ENCODE data around the gene CASS4. TPM values are rescaled to one million over a fixed set of nuclear protein-coding genes. Genes with fewer than 3 reads are reported as not detected.

The CASS4 gene
- total RNA-seq, 2 experiments from 2014 or later = 3.5 to 3.7 TPM

DNA sequence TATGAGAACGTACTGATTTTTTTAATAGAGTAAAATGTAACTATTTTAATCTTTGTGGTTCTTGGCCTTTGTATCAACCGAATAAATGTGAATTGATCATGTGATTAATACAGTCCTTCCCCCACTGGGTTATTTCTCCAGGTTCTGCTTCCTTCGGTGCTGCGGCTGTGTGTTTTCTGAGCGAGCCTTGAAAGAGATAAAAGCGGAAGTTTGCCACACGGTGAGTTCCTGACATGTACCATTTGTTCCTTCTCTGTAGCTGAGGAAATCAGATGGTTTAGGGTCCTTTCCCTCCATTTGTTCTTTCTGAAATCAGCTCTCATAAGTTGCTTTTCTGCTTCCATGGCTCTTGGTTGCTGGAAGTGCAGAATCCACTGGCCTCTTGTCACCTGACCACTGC lies 71.9 kb downstream of the CASS4 start:
- no peak for DNase-seq
- H3K4me1 Mint-ChIP-seq (ENCODE audit: low read depth) = peaks cover 25% of the 10 kb centered on the region
- no peak overlapping the region for H3K4me3 Mint-ChIP-seq
- no peak for ATAC-seq
- H3K36me3 Mint-ChIP-seq (ENCODE audit: low read depth) = peaks cover 55% of the 10 kb centered on the region
- H3K27ac Mint-ChIP-seq = peak overlapping the region; percentile 75
- ChIA-PET CTCF (interaction anchor here (1.0 to 1.4 kb wide), 2 partner anchors 11 to 86 kb away, joined by 3 to 4 read pairs; no protein-coding TSS in a partner anchor), POLR2A (no interaction called here)
- H3K9me3 Mint-ChIP-seq = no peaks in the 10 kb centered on the region
- intact Hi-C loops (cut with micrococcal nuclease) = no loop called here
- no peaks in the 10 kb centered on the region for H3K27me3 Mint-ChIP-seq
- no peak for TF ChIP-seq CTCF (IDR thresholded peaks at IDR 0.05)

DNA sequence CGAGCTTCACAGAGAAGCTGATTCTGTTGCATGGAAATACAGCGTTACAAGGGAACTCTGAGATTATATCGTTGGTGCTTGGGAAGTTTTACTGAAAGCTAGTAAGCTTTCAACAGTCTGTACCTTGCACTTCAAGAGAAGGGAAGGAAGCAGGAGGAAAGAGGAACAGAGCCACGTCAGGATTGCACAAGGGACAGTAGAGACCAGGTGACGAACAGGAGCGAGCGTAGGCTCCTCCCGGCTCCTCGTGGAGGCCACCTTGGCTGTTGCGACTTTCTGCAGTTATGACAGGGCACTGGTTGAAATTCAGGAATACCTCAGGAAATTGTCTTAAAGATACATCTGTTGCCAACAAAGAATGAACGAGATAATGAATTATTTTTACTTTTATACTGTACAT lies 75.2 kb downstream of the CASS4 start:
- ChIA-PET CTCF (no interaction called here), POLR2A (no interaction called here)
- TF ChIP-seq CTCF (IDR thresholded peaks at IDR 0.05) = no peak
- no peak for DNase-seq
- H3K27ac Mint-ChIP-seq = no peak overlapping the region
- no peaks in the 10 kb centered on the region for H3K27me3 Mint-ChIP-seq
- intact Hi-C loops (cut with micrococcal nuclease) = no loop called here
- H3K36me3 Mint-ChIP-seq (ENCODE audit: low read depth) = peaks cover 49% of the 10 kb centered on the region
- no peak overlapping the region for H3K4me3 Mint-ChIP-seq
- no peak for ATAC-seq
- H3K9me3 Mint-ChIP-seq = no peaks in the 10 kb centered on the region
- H3K4me1 Mint-ChIP-seq (ENCODE audit: low read depth) = peaks cover 22% of the 10 kb centered on the region

- ATAC-seq = no peak
- Mint-ChIP-seq H3K27ac (no peak overlapping the region), H3K36me3 (ENCODE audit: low read depth) (peaks cover 50% of the 10 kb centered on the region), H3K27me3 (no peaks in the 10 kb centered on the region), H3K4me1 (ENCODE audit: low read depth) (peaks cover 12% of the 10 kb centered on the region), H3K9me3 (no peaks in the 10 kb centered on the region), H3K4me3 (no peak overlapping the region)
- ChIA-PET CTCF (no interaction called here), POLR2A (no interaction called here)
- TF ChIP-seq CTCF (IDR thresholded peaks at IDR 0.05) = no peak
- no peak for DNase-seq
- intact Hi-C loops (cut with micrococcal nuclease) = no loop called here
These were observed 76.5 kb downstream of the CASS4 start for GRCh38 chr20:56488566-56488965.

- POLR2A ChIA-PET = no interaction called here
- CTCF ChIA-PET = no interaction called here
- Mint-ChIP-seq H3K4me3 (no peak overlapping the region), H3K4me1 (ENCODE audit: low read depth) (no peaks in the 10 kb centered on the region), H3K9me3 (no peaks in the 10 kb centered on the region), H3K27ac (no peak overlapping the region), H3K36me3 (ENCODE audit: low read depth) (peaks cover 21% of the 10 kb centered on the region), H3K27me3 (no peaks in the 10 kb centered on the region)
- intact Hi-C loops (cut with micrococcal nuclease) = no loop called here
- no peak for DNase-seq
- TF ChIP-seq CTCF (IDR thresholded peaks at IDR 0.05) = no peak
- no peak for ATAC-seq
These were observed 89.1 kb downstream of the CASS4 start for GRCh38 chr20:56501116-56501515.

DNA sequence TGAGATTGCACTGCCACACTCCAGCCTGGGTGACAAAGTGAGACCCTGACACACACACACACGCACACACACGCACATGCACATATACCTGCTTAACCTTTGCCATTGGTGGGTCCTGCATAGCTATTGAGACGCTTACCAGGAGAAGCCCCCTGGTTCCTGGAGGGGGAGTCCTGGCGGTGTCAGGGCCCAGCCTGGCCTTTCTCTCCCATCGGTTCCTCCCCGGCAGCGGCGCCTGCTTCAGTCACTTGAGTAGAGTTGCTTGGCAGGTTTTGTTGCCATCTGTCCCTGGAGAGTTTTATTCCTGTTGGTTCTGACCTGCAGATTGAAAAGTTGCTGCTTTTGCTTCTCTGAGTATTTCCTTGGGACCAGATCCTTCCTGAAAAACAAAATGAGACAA lies 91.9 kb downstream of the CASS4 start:
- no peak overlapping the region for H3K4me3 Mint-ChIP-seq
- no peaks in the 10 kb centered on the region for H3K27me3 Mint-ChIP-seq
- CTCF ChIA-PET = interaction anchor here (0.6 to 1.8 kb wide), 4 partner anchors 12 to 103 kb away, joined by 3 to 4 read pairs (median 3); no protein-coding TSS in a partner anchor
- H3K27ac Mint-ChIP-seq = no peak overlapping the region
- intact Hi-C loops (cut with micrococcal nuclease) = no loop called here
- H3K4me1 Mint-ChIP-seq (ENCODE audit: low read depth) = no peaks in the 10 kb centered on the region
- ATAC-seq (no peak), DNase-seq (no peak)
- peaks cover 3% of the 10 kb centered on the region for H3K36me3 Mint-ChIP-seq (ENCODE audit: low read depth)
- TF ChIP-seq CTCF (IDR thresholded peaks at IDR 0.05) = no peak
- POLR2A ChIA-PET = interaction anchor here (1.1 kb wide), 1 partner anchor 9 kb away, joined by 3 read pairs; no protein-coding TSS in a partner anchor
- no peaks in the 10 kb centered on the region for H3K9me3 Mint-ChIP-seq
